Hematopoietic multipotent progenitor cell treated with erythropoietin and hydrocortisone succinate and interleukin-3 and kit ligand, for 8 days (in vitro differentiated cells): ENCODE results near the gene DAG1.
A peak's percentile ranks its signal among the peaks of the same experiment; 100 is the strongest.
"Not testable (repeated sequence)": the region's sequence is repeated elsewhere in the genome, so short reads cannot be mapped to it uniquely, and the experiment has no call there.

Experiments
- DNase-seq: peaks from one replicate; pipeline ENCODE4 v3.0.0-alpha.2; 2015

The DAG1 gene

GRCh38 chr3:49470714-49471420, 800 bp downstream of the DAG1 start:
- peak; percentile 34 for DNase-seq

- DNase-seq, result peak; percentile 80
Observed at GRCh38 chr3:49471856-49472495, 1.9 kb downstream of the DAG1 start.

GRCh38 chr3:49476563-49476962, 6.5 kb downstream of the DAG1 start:
- no peak for DNase-seq

- DNase-seq, result no peak
Observed at GRCh38 chr3:49482766-49483165, 12.7 kb downstream of the DAG1 start.

GRCh38 chr3:49484471-49484870, 14.4 kb downstream of the DAG1 start:
- DNase-seq, result no peak

- DNase-seq, result no peak
Observed at GRCh38 chr3:49489247-49489646, 19.2 kb downstream of the DAG1 start.

- no peak for DNase-seq
Observed at GRCh38 chr3:49492969-49493368, 22.9 kb downstream of the DAG1 start.

- DNase-seq, result no peak
Observed at GRCh38 chr3:49493901-49494300, 23.8 kb downstream of the DAG1 start.

- DNase-seq, result no peak
Observed at GRCh38 chr3:49495023-49495422, 25.0 kb downstream of the DAG1 start.

- DNase-seq, result not testable (repeated sequence)
Observed at GRCh38 chr3:49496845-49497244, 26.8 kb downstream of the DAG1 start.

- no peak for DNase-seq
Observed at GRCh38 chr3:49497606-49498005, 27.5 kb downstream of the DAG1 start.

- no peak for DNase-seq
Observed at GRCh38 chr3:49498239-49498638, 28.2 kb downstream of the DAG1 start.

GRCh38 chr3:49498648-49499047, 28.6 kb downstream of the DAG1 start:
- no peak for DNase-seq

- no peak for DNase-seq
Observed at GRCh38 chr3:49500205-49500731, 30.2 kb downstream of the DAG1 start.

- DNase-seq, result peak; percentile 97
Observed at GRCh38 chr3:49500732-49501609, 30.9 kb downstream of the DAG1 start.

GRCh38 chr3:49501842-49502241, 31.8 kb downstream of the DAG1 start:
- no peak for DNase-seq

GRCh38 chr3:49506906-49507305, 36.8 kb downstream of the DAG1 start:
- DNase-seq, result no peak

- DNase-seq, result no peak
Observed at GRCh38 chr3:49509028-49509561, 39.0 kb downstream of the DAG1 start.

GRCh38 chr3:49511639-49512038, 41.6 kb downstream of the DAG1 start:
- DNase-seq, result no peak

- no peak for DNase-seq
Observed at GRCh38 chr3:49512781-49513355, 42.8 kb downstream of the DAG1 start.

- DNase-seq, result no peak
Observed at GRCh38 chr3:49513494-49514124, 43.5 kb downstream of the DAG1 start.

- no peak for DNase-seq
Observed at GRCh38 chr3:49518016-49518415, 47.9 kb downstream of the DAG1 start.
